Activated CD4-positive, alpha-beta T cell treated with anti-CD3 and anti-CD28 coated beads, Interleukin-2, amount 50 U/mL, for 24 hours (primary cell): ENCODE results near the gene RGL3.
"Not testable (repeated sequence)": the region's sequence is repeated elsewhere in the genome, so short reads cannot be mapped to it uniquely, and the experiment has no call there.

Source experiments
- DNase-seq, 2 donors: peaks; one replicate each; pipeline ENCODE4 v3.0.0-alpha.2; 2020; ENCODE audit warnings: low read depth in 1 of 2, low spot score in 1 of 2

The RGL3 gene

GRCh38 chr19:11421371-11422098 lies 2.4 kb upstream of the RGL3 start:
- peak in 1 of 2 donors; percentile 15 for DNase-seq

- DNase-seq: no peak
Observed at GRCh38 chr19:11420429-11421370, 1.6 kb upstream of the RGL3 start.

GRCh38 chr19:11418094-11418548 lies 993 bp downstream of the RGL3 start:
- no peak for DNase-seq

GRCh38 chr19:11416346-11417052 lies 2.6 kb downstream of the RGL3 start:
- no peak for DNase-seq

GRCh38 chr19:11414544-11414943 lies 4.6 kb downstream of the RGL3 start:
- DNase-seq: no peak

- DNase-seq: no peak
Observed at GRCh38 chr19:11410682-11411081, 8.4 kb downstream of the RGL3 start.

- DNase-seq: no peak
Observed at GRCh38 chr19:11408591-11408990, 10.5 kb downstream of the RGL3 start.

- DNase-seq: not testable (repeated sequence)
Observed at GRCh38 chr19:11406703-11407236, 12.3 kb downstream of the RGL3 start.

GRCh38 chr19:11405846-11406643 lies 13.1 kb downstream of the RGL3 start:
- DNase-seq: peak in 1 of 2 donors; percentile 25

- DNase-seq: no peak
Observed at GRCh38 chr19:11404588-11405222, 14.4 kb downstream of the RGL3 start.

GRCh38 chr19:11401808-11402543 lies 17.1 kb downstream of the RGL3 start:
- no peak for DNase-seq

- DNase-seq: no peak
Observed at GRCh38 chr19:11400798-11401197, 18.3 kb downstream of the RGL3 start.

- no peak for DNase-seq
Observed at GRCh38 chr19:11399667-11400066, 19.4 kb downstream of the RGL3 start.

- no peak for DNase-seq
Observed at GRCh38 chr19:11397089-11397610, 22.0 kb downstream of the RGL3 start.

GRCh38 chr19:11390933-11391680 lies 28.0 kb downstream of the RGL3 start:
- DNase-seq: no peak

- DNase-seq: no peak
Observed at GRCh38 chr19:11390359-11390758, 28.8 kb downstream of the RGL3 start.

GRCh38 chr19:11387162-11388034 lies 31.7 kb downstream of the RGL3 start:
- DNase-seq: no peak
